Fibroblast of lung (primary cell): Measurements from ENCODE around the gene TFAP2D. TPM values are rescaled to one million over a fixed set of nuclear protein-coding genes. Genes with fewer than 3 reads are reported as not detected.

Experiments used
- DNase-seq, 2 donors: peaks; one replicate each; pipeline versions ENCODE4 v3.0.0 to v3.0.0-alpha.2; 2010; ENCODE audit warnings: low read depth in 2 of 2
- H2AFZ ChIP-seq: 2 replicates; pipeline ENCODE4 v1.5.1; 2012; ENCODE audit warnings: low read length, control low read depth, inconsistent platforms
- H3K27ac ChIP-seq: 2 replicates; pipeline ENCODE4 v1.5.1; 2011; ENCODE audit warnings: low read length, control low read depth; ENCODE audit not compliant: insufficient read depth
- H3K27me3 ChIP-seq: 2 replicates; pipeline ENCODE4 v1.5.1; 2011; ENCODE audit warnings: mild to moderate bottlenecking, low read length; ENCODE audit not compliant: control insufficient read depth, insufficient read depth
- H3K36me3 ChIP-seq: 2 replicates; pipeline ENCODE4 v1.5.1; 2011; ENCODE audit warnings: low read length; ENCODE audit not compliant: control insufficient read depth, insufficient read depth
- H3K4me1 ChIP-seq: 2 replicates; pipeline ENCODE4 v1.5.1; 2011; ENCODE audit warnings: low read length; ENCODE audit not compliant: control insufficient read depth, insufficient read depth; ENCODE audit errors: extremely low read depth
- H3K4me2 ChIP-seq: 2 replicates; pipeline ENCODE4 v1.5.1; 2011; ENCODE audit warnings: low read length, control low read depth; ENCODE audit not compliant: insufficient read depth; ENCODE audit errors: extremely low read depth
- H3K4me3 ChIP-seq, 4 experiments: fragments of 200-600 bp in 1 of 4; sonication (generic) in 1 of 4; replicated peaks in 1 of 4; 2 replicates each; pipeline ENCODE4 v1.5.1; 2011 to 2016; ENCODE audit warnings: low read length in 4 of 4, low read depth in 3 of 4, mild to moderate bottlenecking in 3 of 4, control low read depth in 2 of 4, inconsistent platforms in 1 of 4, mixed read lengths in 1 of 4; ENCODE audit not compliant: insufficient read depth in 1 of 4; ENCODE audit errors: control extremely low read depth in 1 of 4
- H3K79me2 ChIP-seq: 2 replicates; pipeline ENCODE4 v1.5.1; 2012; ENCODE audit warnings: mild to moderate bottlenecking, low read length, inconsistent platforms; ENCODE audit not compliant: control insufficient read depth, insufficient read depth
- H3K9ac ChIP-seq: 2 replicates; pipeline ENCODE4 v1.5.1; 2011; ENCODE audit warnings: mild to moderate bottlenecking, low read length, control low read depth; ENCODE audit not compliant: insufficient read depth
- H3K9me3 ChIP-seq: 2 replicates; pipeline ENCODE4 v1.5.1; 2012; ENCODE audit warnings: low read depth, low read length; ENCODE audit not compliant: control insufficient read depth, insufficient read depth
- H4K20me1 ChIP-seq: 2 replicates; pipeline ENCODE4 v1.5.1; 2011; ENCODE audit warnings: low read length; ENCODE audit not compliant: control insufficient read depth, insufficient read depth; ENCODE audit errors: extremely low read depth
- CTCF ChIP-seq, 2 donors: IDR thresholded peaks in 1 of 2; conservative IDR thresholded peaks in 1 of 2; 1 replicate in 1 of 2; 2 replicates in 1 of 2; pipeline ENCODE4 v1.5.1; 2011 to 2012; ENCODE audit warnings: low read length in 2 of 2, control low read depth in 1 of 2, inconsistent platforms in 1 of 2, low read depth in 1 of 2, mild to moderate bottlenecking in 1 of 2
- EZH2 ChIP-seq: IDR thresholded peaks from 2 replicates; pipeline ENCODE4 v1.5.1; 2012; ENCODE audit warnings: low read length, control low read depth, mild to moderate bottlenecking; ENCODE audit errors: missing control alignments
- polyA plus RNA-seq, 2 donors: library from polyadenylated mRNA; depleted of rRNA in 1 of 2; stranded (reverse) in 1 of 2; unstranded in 1 of 2; fragments of >200 nt; gene quantifications; 2 replicates each; pipeline ENCODE4 v1.2.1, GENCODE V29; 2011 to 2012; ENCODE audit warnings: missing spikeins in 1 of 2
- total RNA-seq: library from RNA; depleted of rRNA; stranded (reverse); fragments of >200 nt; gene quantifications from 2 replicates; pipeline ENCODE4 v1.2.1, GENCODE V29; 2014

Gene TFAP2D
- total and polyA plus RNA-seq, 2 donors (not counting 1 experiment from before 2014, with no cell fraction given): not detected

- no peak for DNase-seq
- Histone ChIP-seq H3K79me2 (no peaks in the 10 kb centered on the region), H3K9me3 (no peaks in the 10 kb centered on the region), H3K4me3 (no peak overlapping the region), H3K36me3 (no peaks in the 10 kb centered on the region), H3K9ac (no peak overlapping the region), H3K4me2 (no peak overlapping the region), H2AFZ (no peak overlapping the region), H4K20me1 (no peaks in the 10 kb centered on the region), H3K4me1 (no peaks in the 10 kb centered on the region), H3K27me3 (no peaks in the 10 kb centered on the region), H3K27ac (no peak overlapping the region)
- no peak for TF ChIP-seq CTCF (conservative IDR thresholded peaks at IDR 0.05 in 1 of 2, IDR thresholded peaks at IDR 0.05 in 1 of 2; ENCODE audit: low read depth in 1 of 2, low read length in 2 of 2)
- TF ChIP-seq EZH2: no peak
Measured at GRCh38 chr6:50717734-50718457, 4.6 kb downstream of the TFAP2D start.

- no peak overlapping the region for H3K9ac ChIP-seq
- no peaks in the 10 kb centered on the region for H3K27me3 ChIP-seq
- no peaks in the 10 kb centered on the region for H3K79me2 ChIP-seq
- no peak overlapping the region for H3K27ac ChIP-seq
- no peak for DNase-seq
- no peak overlapping the region for H2AFZ ChIP-seq
- no peaks in the 10 kb centered on the region for H3K36me3 ChIP-seq
- no peak overlapping the region for H3K4me3 ChIP-seq
- TF ChIP-seq EZH2: no peak
- no peak for TF ChIP-seq CTCF (conservative IDR thresholded peaks at IDR 0.05 in 1 of 2, IDR thresholded peaks at IDR 0.05 in 1 of 2; ENCODE audit: low read depth in 1 of 2, low read length in 2 of 2)
- H4K20me1 ChIP-seq: no peaks in the 10 kb centered on the region
- no peak overlapping the region for H3K4me2 ChIP-seq
- H3K9me3 ChIP-seq: no peaks in the 10 kb centered on the region
- no peaks in the 10 kb centered on the region for H3K4me1 ChIP-seq
Measured at GRCh38 chr6:50718566-50718965, 5.2 kb downstream of the TFAP2D start.

- Histone ChIP-seq H3K27ac (no peak overlapping the region), H3K4me3 (no peak overlapping the region), H3K27me3 (no peaks in the 10 kb centered on the region), H3K36me3 (no peaks in the 10 kb centered on the region), H2AFZ (no peak overlapping the region), H3K4me2 (no peak overlapping the region), H3K4me1 (no peaks in the 10 kb centered on the region), H3K9me3 (no peaks in the 10 kb centered on the region), H3K9ac (no peak overlapping the region), H4K20me1 (no peaks in the 10 kb centered on the region), H3K79me2 (no peaks in the 10 kb centered on the region)
- no peak for DNase-seq
- TF ChIP-seq EZH2: no peak
- no peak for TF ChIP-seq CTCF (conservative IDR thresholded peaks at IDR 0.05 in 1 of 2, IDR thresholded peaks at IDR 0.05 in 1 of 2; ENCODE audit: low read depth in 1 of 2, low read length in 2 of 2)
Measured at GRCh38 chr6:50720623-50721022, 7.3 kb downstream of the TFAP2D start.
